IgD-negative memory B cell (primary cell): ENCODE data around the gene RPS6KA4. TPM values are rescaled to one million over a fixed set of nuclear protein-coding genes. Genes with fewer than 3 reads are reported as not detected.

Source experiments
- H3K27ac Mint-ChIP-seq, 3 donors: one replicate each; pipeline ENCODE4 v1.8.0; 2020 to 2022; ENCODE audit warnings: mild to moderate bottlenecking in 3 of 3, mixed read lengths in 3 of 3, moderate library complexity in 1 of 3
- H3K27me3 Mint-ChIP-seq: one replicate; pipeline ENCODE4 v1.8.0; 2021; ENCODE audit warnings: mixed read lengths
- H3K36me3 Mint-ChIP-seq: one replicate; pipeline ENCODE4 v1.8.0; 2020; ENCODE audit warnings: mild to moderate bottlenecking, mixed read lengths
- H3K4me1 Mint-ChIP-seq, 3 donors: one replicate each; pipeline ENCODE4 v1.8.0; 2020 to 2022; ENCODE audit warnings: mixed read lengths in 3 of 3, mild to moderate bottlenecking in 1 of 3
- H3K4me3 Mint-ChIP-seq, 4 donors: one replicate each; pipeline ENCODE4 v1.8.0; 2020 to 2022; ENCODE audit warnings: mild to moderate bottlenecking in 4 of 4, mixed read lengths in 4 of 4, moderate library complexity in 3 of 4
- H3K9me3 Mint-ChIP-seq, 3 donors: one replicate each; pipeline ENCODE4 v1.8.0; 2020 to 2021; ENCODE audit warnings: mixed read lengths in 3 of 3, mild to moderate bottlenecking in 1 of 3
- polyA plus RNA-seq: library from polyadenylated mRNA; unstranded; fragments of 300-500 nt; fragmentation: Illumina TruSeq; gene quantifications from one replicate; pipeline ENCODE4 v1.2.3, GENCODE V29; 2021

Gene RPS6KA4
- polyA plus RNA-seq, 1 donor from 2014 or later = 12.2 TPM

GRCh38 chr11:64338716-64339115 is 20.2 kb upstream of the RPS6KA4 start:
- Mint-ChIP-seq H3K27me3 (peaks cover 2% of the 10 kb centered on the region), H3K9me3 (no peaks in the 10 kb centered on the region), H3K36me3 (no peaks in the 10 kb centered on the region), H3K4me3 (peak overlapping the region; percentile 81 to 97 (median 94)), H3K27ac (peak overlapping the region; percentile 94 to 99 (median 96)), H3K4me1 (peaks cover 29 to 34% (median 32%) of the 10 kb centered on the region in 3 donors)

DNA sequence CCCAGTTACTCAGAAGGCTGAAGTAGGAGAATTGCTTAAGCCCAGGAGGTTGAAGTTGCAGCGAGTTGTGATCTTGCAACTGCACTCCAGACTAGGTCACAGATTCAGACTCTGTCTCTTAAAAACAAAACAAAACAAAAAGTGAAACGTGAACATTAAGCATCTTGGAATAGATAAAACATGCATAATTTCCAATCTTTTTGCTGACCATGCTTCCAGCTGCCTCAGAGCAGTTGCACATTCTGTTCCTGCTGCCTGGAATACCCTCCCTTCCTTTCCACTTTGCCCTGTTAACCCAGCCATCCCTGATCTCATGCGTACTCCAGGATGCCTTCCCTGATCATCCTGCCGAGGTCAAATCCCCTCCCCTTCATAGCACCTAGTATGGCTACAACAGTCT is 19.7 kb upstream of the RPS6KA4 start:
- Mint-ChIP-seq H3K27me3 (peaks cover 2% of the 10 kb centered on the region), H3K9me3 (no peaks in the 10 kb centered on the region), H3K36me3 (no peaks in the 10 kb centered on the region), H3K4me3 (peak overlapping the region; percentile 81 to 97 (median 94)), H3K4me1 (peaks cover 29 to 33% (median 32%) of the 10 kb centered on the region in 3 donors), H3K27ac (peak overlapping the region; percentile 94 to 99 (median 96))

DNA sequence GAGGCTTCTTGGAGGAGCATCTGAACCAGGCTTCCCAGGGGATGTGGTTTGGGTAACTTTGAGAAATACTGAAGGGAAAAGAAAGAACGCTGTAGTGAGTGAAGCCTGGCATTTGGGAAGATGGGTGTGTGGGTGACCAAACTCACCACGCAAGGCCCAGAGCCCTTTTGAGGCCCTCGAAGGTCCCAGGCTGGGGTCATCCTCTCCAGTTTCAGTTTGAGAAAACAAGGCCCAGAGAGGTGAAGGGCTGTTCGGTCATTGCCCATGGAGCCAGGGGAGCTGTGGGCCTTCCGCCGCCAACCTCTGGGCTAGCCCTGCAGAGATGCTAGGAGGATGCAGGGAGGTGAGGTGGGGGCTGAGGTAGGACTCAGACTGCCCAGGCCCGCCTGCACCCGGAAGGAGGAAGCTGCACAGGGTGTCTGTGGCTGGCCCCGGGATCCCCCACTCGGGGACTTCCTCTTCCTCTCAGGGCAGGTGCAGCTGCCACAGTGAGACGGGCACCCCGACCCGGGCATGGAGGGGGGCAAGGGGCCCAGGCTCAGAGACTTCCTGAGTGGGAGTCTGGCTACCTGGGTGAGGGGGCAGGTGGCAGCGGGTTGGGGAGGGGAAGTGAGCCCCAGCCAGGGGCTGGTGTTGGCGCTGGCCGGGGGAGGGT is 19.1 kb upstream of the RPS6KA4 start, which contains the start of gene CCDC88B:
TSS of gene CCDC88B (plus strand) at position 451 of the 655 bp plus-strand sequence. CDS start at position 514, 63 bp downstream.
- no peaks in the 10 kb centered on the region for H3K9me3 Mint-ChIP-seq
- peaks cover 2% of the 10 kb centered on the region for H3K27me3 Mint-ChIP-seq
- H3K36me3 Mint-ChIP-seq = no peaks in the 10 kb centered on the region
- H3K27ac Mint-ChIP-seq = peak within 1 kb of the TSS; percentile 94 to 99 (median 96)
- H3K4me3 Mint-ChIP-seq = peak within 1 kb of the TSS; percentile 81 to 97 (median 94)
- peaks cover 27 to 30% (median 29%) of the 10 kb centered on the region in 3 donors for H3K4me1 Mint-ChIP-seq

DNA sequence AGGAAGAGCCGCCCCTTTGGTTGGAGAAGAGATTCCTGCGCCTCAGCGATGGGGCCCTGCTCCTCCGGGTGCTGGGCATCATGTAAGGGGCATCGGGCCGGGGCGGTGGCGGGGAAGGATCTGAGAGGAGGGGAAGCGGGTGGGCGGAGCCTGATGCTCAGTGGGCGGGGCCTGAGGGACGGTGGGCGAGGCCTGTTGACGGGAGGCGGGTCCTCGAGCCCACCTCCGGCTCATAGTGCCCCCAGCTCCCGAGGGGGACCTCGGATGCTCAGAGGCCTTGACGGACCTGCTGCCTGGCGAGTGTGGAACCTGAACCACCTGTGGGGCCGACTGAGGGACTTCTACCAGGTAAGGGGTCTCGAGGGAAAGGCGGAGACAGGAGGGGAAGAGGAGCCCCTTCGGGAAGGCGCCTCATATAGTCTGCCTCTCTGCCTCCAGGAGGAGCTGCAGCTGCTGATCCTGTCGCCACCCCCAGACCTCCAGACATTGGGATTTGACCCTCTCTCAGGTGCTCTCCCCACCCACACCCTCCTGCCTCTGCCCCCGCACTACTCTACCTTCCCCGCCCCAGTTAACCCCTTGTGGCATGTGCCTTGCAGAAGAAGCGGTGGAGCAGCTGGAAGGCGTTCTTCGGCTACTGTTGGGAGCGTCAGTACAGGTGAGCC is 18.2 kb upstream of the RPS6KA4 start:
- H3K9me3 Mint-ChIP-seq = no peaks in the 10 kb centered on the region
- H3K4me1 Mint-ChIP-seq = peaks cover 20 to 29% (median 26%) of the 10 kb centered on the region in 3 donors
- H3K27me3 Mint-ChIP-seq = no peaks in the 10 kb centered on the region
- peak overlapping the region; percentile 81 to 97 (median 94) for H3K4me3 Mint-ChIP-seq
- peak overlapping the region; percentile 94 to 99 (median 96) for H3K27ac Mint-ChIP-seq
- peaks cover 3% of the 10 kb centered on the region for H3K36me3 Mint-ChIP-seq

GRCh38 chr11:64341429-64341828 is 17.5 kb upstream of the RPS6KA4 start:
- H3K27ac Mint-ChIP-seq = peak overlapping the region in 2 of 3 donors; percentile 86 to 96
- H3K9me3 Mint-ChIP-seq = no peaks in the 10 kb centered on the region
- peaks cover 3% of the 10 kb centered on the region for H3K36me3 Mint-ChIP-seq
- H3K4me1 Mint-ChIP-seq = peaks cover 17 to 29% (median 23%) of the 10 kb centered on the region in 3 donors
- H3K4me3 Mint-ChIP-seq = peak overlapping the region; percentile 22 to 96 (median 86)
- no peaks in the 10 kb centered on the region for H3K27me3 Mint-ChIP-seq

GRCh38 chr11:64341851-64342791 is 16.8 kb upstream of the RPS6KA4 start:
- Mint-ChIP-seq H3K36me3 (peaks cover 3% of the 10 kb centered on the region), H3K27ac (peak overlapping the region in 1 of 3 donors; percentile 96), H3K4me3 (peak overlapping the region in 2 of 4 donors; percentile 55 to 92), H3K4me1 (peaks cover 15 to 29% (median 22%) of the 10 kb centered on the region in 3 donors), H3K9me3 (no peaks in the 10 kb centered on the region), H3K27me3 (no peaks in the 10 kb centered on the region)

DNA sequence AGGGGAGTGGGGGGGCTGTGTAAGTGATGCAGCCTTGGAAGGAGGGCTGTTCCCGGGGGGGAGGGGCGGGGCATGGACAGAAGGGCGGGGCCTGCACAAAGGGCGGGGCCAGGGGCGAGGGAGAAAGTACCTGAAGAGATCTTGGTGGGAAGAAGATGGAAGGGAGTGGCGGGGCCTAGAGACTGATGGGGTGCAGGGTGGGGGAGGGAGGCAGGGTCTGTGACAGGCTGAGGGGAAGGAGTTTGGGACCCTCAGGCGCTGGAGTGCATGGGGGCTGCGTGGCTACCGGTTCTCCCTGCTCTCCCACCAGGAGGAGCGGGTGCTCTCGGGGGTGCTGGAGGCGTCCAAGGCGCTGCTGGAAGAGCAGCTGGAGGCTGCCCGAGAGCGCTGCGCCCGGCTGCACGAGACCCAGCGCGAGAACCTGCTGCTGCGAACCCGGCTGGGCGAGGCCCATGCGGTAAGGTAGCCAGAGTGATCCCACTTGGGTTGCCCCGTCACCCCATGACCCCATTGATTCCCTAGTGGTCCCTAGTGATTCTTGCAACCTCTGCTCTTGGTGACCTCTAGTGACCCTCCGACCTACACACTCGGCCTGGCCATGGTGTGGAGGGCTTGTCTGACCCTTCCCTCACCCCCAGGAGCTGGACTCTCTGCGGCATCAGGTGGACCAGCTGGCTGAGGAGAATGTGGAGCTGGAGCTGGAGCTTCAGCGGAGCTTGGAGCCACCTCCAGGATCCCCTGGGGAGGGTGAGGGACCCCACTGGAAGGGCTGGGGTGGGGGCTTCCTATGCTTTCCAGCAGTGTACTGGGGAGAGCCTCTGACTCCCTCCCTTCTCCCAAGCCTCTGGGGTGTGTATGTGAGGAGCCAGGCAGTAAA is 15.9 kb upstream of the RPS6KA4 start:
- Mint-ChIP-seq H3K36me3 (peaks cover 3% of the 10 kb centered on the region), H3K27ac (peak overlapping the region in 1 of 3 donors; percentile 96), H3K27me3 (no peaks in the 10 kb centered on the region), H3K4me1 (peaks cover 14 to 27% (median 20%) of the 10 kb centered on the region in 3 donors), H3K4me3 (peak overlapping the region in 2 of 4 donors; percentile 23 to 32), H3K9me3 (no peaks in the 10 kb centered on the region)

DNA sequence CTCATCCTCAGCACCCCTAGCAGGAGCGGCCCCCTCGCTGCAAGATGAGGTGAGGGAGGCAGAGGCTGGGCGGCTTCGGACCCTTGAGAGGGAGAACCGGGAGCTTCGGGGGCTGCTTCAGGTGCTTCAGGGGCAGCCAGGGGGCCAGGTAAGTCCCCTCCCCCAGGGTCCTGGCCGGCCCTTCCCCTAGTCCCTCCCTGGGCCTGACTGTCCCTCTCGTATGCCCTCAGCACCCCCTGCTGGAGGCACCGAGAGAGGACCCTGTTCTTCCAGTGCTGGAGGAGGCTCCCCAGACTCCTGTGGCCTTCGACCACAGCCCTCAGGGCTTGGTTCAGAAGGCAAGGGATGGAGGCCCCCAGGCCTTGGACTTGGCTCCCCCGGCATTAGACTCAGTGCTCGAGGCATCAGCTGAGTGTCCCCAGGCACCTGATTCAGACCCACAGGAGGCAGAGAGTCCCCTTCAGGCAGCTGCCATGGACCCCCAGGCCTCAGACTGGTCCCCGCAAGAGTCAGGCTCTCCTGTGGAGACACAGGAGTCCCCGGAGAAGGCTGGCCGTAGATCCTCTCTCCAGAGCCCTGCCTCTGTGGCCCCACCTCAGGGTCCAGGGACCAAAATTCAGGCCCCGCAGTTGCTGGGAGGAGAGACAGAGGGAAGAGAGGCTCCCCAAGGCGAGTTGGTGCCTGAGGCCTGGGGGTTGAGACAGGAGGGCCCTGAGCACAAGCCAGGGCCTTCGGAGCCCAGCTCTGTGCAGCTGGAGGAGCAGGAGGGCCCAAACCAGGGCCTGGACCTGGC is 15.0 kb upstream of the RPS6KA4 start:
- peaks cover 3% of the 10 kb centered on the region for H3K36me3 Mint-ChIP-seq
- peaks cover 12 to 23% (median 19%) of the 10 kb centered on the region in 3 donors for H3K4me1 Mint-ChIP-seq
- no peak overlapping the region for H3K27ac Mint-ChIP-seq
- no peaks in the 10 kb centered on the region for H3K9me3 Mint-ChIP-seq
- no peak overlapping the region for H3K4me3 Mint-ChIP-seq
- no peaks in the 10 kb centered on the region for H3K27me3 Mint-ChIP-seq

DNA sequence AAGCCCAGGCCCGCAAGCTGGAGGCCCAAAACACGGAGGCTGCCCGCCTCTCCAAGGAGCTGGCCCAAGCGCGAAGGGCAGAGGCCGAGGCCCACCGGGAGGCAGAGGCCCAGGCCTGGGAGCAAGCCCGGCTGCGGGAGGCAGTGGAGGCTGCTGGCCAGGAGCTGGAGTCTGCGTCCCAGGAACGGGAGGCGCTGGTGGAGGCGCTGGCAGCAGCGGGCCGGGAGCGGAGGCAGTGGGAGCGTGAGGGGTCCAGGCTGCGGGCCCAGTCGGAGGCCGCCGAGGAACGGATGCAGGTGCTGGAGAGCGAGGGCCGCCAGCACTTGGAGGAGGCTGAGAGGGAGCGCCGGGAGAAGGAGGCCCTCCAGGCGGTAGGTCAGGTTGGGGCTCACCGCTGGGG is 14.2 kb upstream of the RPS6KA4 start:
- Mint-ChIP-seq H3K4me1 (peaks cover 5 to 15% (median 11%) of the 10 kb centered on the region in 3 donors), H3K4me3 (no peak overlapping the region), H3K27me3 (no peaks in the 10 kb centered on the region), H3K9me3 (no peaks in the 10 kb centered on the region), H3K27ac (no peak overlapping the region), H3K36me3 (peaks cover 3% of the 10 kb centered on the region)

GRCh38 chr11:64347193-64347867 is 11.6 kb upstream of the RPS6KA4 start:
- Mint-ChIP-seq H3K4me3 (no peak overlapping the region), H3K27ac (peak overlapping the region in 1 of 3 donors; percentile 59), H3K27me3 (no peaks in the 10 kb centered on the region), H3K9me3 (no peaks in the 10 kb centered on the region), H3K36me3 (peaks cover 5% of the 10 kb centered on the region), H3K4me1 (peaks cover 3 to 4% (median 4%) of the 10 kb centered on the region in 3 donors)

GRCh38 chr11:64348383-64349024 is 10.5 kb upstream of the RPS6KA4 start:
- H3K36me3 Mint-ChIP-seq = peaks cover 5% of the 10 kb centered on the region
- peak overlapping the region in 1 of 3 donors; percentile 50 for H3K27ac Mint-ChIP-seq
- no peaks in the 10 kb centered on the region for H3K9me3 Mint-ChIP-seq
- no peaks in the 10 kb centered on the region for H3K27me3 Mint-ChIP-seq
- peaks cover 3 to 4% (median 4%) of the 10 kb centered on the region in 3 donors for H3K4me1 Mint-ChIP-seq
- H3K4me3 Mint-ChIP-seq = no peak overlapping the region

DNA sequence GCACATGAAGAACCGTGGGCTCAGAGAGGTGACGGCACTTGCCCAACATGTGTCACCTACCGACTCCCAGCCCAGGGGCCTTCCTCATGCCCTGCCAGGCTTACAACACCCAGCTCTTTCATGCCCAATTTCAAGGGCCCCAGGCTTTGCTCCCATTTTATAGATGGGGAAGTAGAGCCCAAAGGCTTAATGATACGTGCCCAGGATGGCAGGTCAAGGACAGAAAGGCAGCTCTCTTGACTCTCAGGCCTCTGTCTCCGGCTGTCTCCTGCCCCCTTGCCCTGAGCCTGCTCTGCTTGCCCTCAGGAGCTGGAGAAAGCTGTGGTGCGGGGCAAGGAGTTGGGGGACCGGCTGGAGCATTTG is 10.0 kb upstream of the RPS6KA4 start:
- Mint-ChIP-seq H3K27ac (peak overlapping the region in 1 of 3 donors; percentile 50), H3K9me3 (no peaks in the 10 kb centered on the region), H3K4me3 (no peak overlapping the region), H3K27me3 (no peaks in the 10 kb centered on the region), H3K36me3 (peaks cover 5% of the 10 kb centered on the region), H3K4me1 (peaks cover 3 to 4% (median 4%) of the 10 kb centered on the region in 3 donors)
